ENCODE data around the gene GCNA.
"Not testable (repeated sequence)": the region's sequence is repeated elsewhere in the genome, so short reads cannot be mapped to it uniquely, and the experiment has no call there.

GCNA gene

GRCh38 chrX:71617742-71618141 is 39.5 kb downstream of the GCNA start:
- DNase-seq = no peak

DNA sequence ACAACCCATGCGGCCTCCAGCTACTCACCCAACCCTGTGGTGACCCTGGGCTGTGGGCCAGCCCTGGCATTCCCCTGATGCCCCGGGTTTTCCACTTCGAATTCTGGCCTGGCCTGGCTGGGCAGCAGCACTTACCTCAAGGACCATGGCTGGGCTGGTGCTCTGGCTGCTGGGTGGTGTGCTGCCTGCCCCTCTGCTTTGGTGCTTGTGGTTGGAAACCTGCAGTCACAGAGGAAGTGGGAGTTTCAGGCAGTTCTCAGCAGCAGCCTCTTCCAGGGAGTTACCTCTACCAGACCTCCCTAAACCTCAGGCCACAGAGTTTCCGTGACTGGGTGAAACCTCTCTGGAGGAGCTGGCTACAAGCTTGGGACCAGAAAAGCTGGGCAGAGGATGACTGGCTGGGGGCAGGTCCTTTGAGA is 40.1 kb downstream of the GCNA start, which contains the start of gene CXCR3:
Gene CXCR3, minus strand, starts transcription at position 209 of the 419 bp plus-strand sequence. Its CDS starts 62 bp downstream, at position 147.
- peak; percentile 25 to 44 for DNase-seq

- no peak for DNase-seq
These were observed 40.5 kb downstream of the GCNA start for GRCh38 chrX:71618787-71619186.

DNA sequence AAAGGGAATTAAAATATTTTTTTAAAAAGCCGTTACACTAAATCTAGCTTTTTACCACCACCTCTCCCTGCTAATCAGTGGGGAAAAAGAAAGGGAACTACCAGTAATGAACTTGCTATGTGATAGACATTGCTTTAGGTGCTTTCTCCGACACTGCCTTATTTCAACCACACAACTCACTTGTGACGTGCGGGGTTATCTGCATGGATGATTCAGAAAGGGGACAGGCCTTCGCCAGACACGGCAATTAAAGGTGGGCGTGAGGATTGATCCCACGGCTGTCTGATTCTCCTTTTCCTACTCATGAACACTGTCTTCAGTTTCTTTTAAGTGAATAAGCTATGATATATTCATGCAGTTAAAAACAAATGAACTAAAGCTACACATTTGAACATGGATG is 41.0 kb downstream of the GCNA start:
- DNase-seq = peak; percentile 1 to 54

DNA sequence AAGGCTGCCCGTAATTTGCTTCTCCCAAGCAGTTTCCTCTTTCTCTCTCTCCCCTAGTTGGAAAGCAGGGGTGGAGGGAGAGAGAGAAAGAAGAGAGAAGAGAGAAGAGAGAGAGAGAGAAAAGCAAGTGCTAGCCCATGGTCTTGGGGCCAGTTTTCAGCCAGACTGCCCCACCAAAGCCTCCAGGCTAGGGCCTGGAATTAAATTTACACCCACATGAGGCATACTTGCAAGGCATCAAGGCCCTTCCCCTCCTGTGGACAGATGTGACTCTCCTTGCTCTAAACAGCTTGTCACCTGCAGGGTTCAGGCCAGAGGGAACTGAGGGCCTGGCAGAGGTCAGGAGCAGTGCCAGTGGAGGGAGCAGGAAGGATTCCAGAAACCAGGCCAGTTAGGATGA is 41.7 kb downstream of the GCNA start:
- DNase-seq = no peak

GRCh38 chrX:71621603-71622002 is 43.4 kb downstream of the GCNA start:
- no peak for DNase-seq

DNA sequence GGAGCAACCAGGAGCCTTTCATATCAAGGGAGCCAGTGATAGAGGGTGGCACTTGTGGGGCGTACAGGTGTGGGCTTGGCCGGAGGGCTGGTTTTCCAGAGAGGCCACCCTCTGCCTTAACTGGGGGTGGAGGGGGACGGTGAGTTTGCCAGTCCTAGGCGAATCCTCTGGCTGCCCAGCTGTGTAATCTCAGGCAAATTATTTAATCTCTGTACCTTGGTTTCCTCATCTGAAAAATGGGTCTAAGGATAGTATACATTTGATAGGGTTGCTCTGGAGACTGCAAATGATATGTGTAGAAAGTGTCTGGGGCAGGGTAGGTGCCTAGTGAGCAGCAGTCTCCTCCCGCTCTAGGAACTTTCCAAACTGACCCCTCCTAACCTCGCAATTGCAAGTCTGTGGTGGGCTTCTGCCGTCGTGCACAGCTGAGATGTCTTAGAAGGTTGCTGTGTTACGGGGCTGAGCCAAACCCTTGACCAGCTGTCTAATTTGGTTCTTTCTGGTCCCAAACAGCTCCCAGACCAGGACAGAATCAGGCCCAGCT is 43.9 kb downstream of the GCNA start:
- DNase-seq = no peak

- DNase-seq = peak in 1 of 2 donors; percentile 3
These were observed 44.6 kb downstream of the GCNA start for GRCh38 chrX:71622576-71623450.

DNA sequence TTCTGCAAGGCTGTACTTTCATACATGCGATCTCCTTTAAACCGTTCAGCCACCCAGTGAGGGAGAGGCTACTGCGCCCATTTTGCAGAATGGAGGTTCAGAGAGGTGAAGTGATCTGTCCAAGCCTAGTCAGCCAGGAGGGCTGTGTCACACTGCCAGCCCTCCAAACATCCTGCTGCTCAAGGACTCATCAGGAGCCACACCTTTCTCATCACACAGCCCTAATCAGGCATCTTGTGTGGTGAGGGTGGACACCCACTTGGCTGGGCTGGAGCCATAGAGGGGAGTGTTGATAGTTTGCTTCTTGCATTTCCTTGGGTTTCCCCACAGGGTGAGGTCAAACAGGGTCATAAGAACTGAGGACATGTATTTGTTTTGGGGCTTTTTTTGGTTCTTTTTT is 45.5 kb downstream of the GCNA start:
- peak; percentile 2 to 46 for DNase-seq

- DNase-seq = no peak
These were observed 47.2 kb downstream of the GCNA start for GRCh38 chrX:71625471-71625870.

- DNase-seq = no peak
These were observed 48.3 kb downstream of the GCNA start for GRCh38 chrX:71626576-71626975.

- DNase-seq = no peak
These were observed 49.6 kb downstream of the GCNA start for GRCh38 chrX:71627588-71628404.

DNA sequence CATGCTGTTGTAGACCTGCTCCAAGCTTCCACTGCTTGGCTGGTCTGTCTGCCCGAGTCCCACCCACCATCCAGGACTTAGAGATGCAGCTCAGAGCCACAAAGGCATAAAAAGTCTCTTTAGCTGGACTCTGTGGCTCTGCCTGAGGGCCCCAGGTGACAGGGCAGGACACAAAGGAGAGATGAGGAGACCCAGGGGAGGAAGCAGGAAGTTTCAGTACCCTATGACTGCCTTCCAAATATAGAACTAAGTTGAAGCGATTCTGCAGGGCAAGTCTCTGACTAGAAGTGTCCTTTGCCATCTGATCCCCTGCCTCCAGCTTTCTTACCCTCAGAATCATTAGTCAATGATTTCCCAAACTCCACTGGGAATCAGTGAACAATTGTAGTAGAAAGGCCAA is 51.2 kb downstream of the GCNA start:
- DNase-seq = no peak

- DNase-seq = no peak
These were observed 54.9 kb downstream of the GCNA start for GRCh38 chrX:71632923-71633657.

DNA sequence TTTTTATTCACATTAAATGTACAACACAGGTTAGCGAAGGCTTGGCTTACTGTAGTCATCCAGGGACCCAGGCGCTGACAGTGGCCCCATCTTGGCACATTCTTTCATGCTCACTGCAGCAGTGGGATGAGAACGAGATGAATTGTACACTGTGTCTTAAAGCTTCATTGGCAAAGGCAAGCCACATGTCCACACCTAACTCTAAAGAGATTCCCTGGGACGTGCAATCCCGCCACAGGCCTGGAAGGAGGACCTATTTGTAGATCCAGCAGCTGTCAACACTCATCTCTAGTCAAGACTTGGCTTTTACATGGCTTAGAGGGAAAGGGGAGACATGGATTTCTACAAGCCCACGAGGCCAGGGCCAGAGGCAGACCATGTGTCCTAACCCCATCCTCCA is 56.1 kb downstream of the GCNA start:
- no peak for DNase-seq

- no peak for DNase-seq
These were observed 58.4 kb downstream of the GCNA start for GRCh38 chrX:71636438-71637252.

DNA sequence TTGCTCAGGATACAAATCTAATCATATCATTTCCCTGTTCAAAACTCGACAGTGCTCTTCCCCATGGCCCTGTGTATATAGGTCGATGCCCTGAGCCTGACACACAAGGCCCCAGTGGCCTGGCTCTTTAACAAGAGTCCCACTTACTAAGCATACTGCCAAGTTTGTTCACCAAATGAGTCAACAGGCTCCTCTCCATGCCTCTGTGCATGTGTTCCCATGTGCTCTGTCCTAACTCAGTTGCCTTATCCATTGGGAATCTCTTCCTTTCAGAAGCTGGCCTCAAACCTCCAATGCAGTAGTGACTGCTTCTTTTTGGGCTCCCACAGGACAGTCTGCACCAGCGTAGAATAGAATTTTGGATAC is 59.0 kb downstream of the GCNA start:
- DNase-seq = no peak

DNA sequence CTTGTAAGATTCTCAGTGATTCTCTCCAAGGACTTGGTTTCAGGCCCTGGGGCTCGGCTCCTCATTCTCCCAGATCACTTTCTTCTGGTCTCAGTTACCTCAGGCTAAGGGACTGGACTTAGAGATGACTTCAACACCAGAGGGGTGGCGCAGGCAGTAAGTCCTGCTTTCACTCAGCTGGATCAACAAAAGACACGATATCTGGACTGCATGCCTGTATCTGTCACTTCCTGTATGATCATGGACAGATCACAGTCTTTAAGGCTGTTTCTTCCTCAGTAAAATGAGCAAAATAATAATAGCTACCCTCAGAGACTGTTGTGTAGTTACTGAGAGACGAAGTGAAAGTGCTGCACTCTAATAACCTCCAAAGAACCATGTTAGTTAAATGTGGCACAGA is 59.6 kb downstream of the GCNA start:
- no peak for DNase-seq

- no peak for DNase-seq
These were observed 60.2 kb downstream of the GCNA start for GRCh38 chrX:71638409-71638808.

GRCh38 chrX:71640002-71640401 is 61.8 kb downstream of the GCNA start:
- DNase-seq = no peak

- DNase-seq = not testable (repeated sequence)
These were observed 66.2 kb downstream of the GCNA start for GRCh38 chrX:71644406-71644805.

Measured in inflammatory macrophage treated with lipopolysaccharide for 1 hour (primary cell).